Stimulated activated CD4-positive, alpha-beta T cell treated with anti-CD3 and anti-CD28 coated beads, Interleukin-4, amount 100 ng/mL, for 4 hours (primary cell): ENCODE measurements around the gene TBC1D7.

Source experiments
- DNase-seq, 2 experiments: peaks; one replicate each; pipeline ENCODE4 v3.0.0-alpha.2; 2020

TBC1D7 gene

GRCh38 chr6:13318821-13319220 lies 9.5 kb downstream of the TBC1D7 start:
- DNase-seq = no peak

GRCh38 chr6:13315896-13316295 lies 12.4 kb downstream of the TBC1D7 start:
- no peak for DNase-seq

GRCh38 chr6:13314806-13315205 lies 13.5 kb downstream of the TBC1D7 start:
- no peak for DNase-seq

- DNase-seq = no peak
Observed at GRCh38 chr6:13311155-13311554, 17.2 kb downstream of the TBC1D7 start.

- DNase-seq = no peak
Observed at GRCh38 chr6:13308332-13308731, 20.0 kb downstream of the TBC1D7 start.

GRCh38 chr6:13307508-13307995 lies 20.8 kb downstream of the TBC1D7 start:
- no peak for DNase-seq

GRCh38 chr6:13305791-13306190 lies 22.5 kb downstream of the TBC1D7 start:
- DNase-seq = no peak

GRCh38 chr6:13305288-13305687 lies 23.0 kb downstream of the TBC1D7 start:
- no peak for DNase-seq

GRCh38 chr6:13304580-13305260 lies 23.6 kb downstream of the TBC1D7 start:
- DNase-seq = no peak

- DNase-seq = no peak
Observed at GRCh38 chr6:13304101-13304500, 24.2 kb downstream of the TBC1D7 start.

- no peak for DNase-seq
Observed at GRCh38 chr6:13303668-13304017, 24.7 kb downstream of the TBC1D7 start.

- peak in 1 of 2 experiments; percentile 24 for DNase-seq
Observed at GRCh38 chr6:13302751-13303667, 25.3 kb downstream of the TBC1D7 start.

GRCh38 chr6:13302291-13302690 lies 26.0 kb downstream of the TBC1D7 start:
- DNase-seq = no peak

GRCh38 chr6:13300643-13301590 lies 27.4 kb downstream of the TBC1D7 start:
- DNase-seq = no peak

GRCh38 chr6:13299918-13300317 lies 28.4 kb downstream of the TBC1D7 start:
- DNase-seq = no peak

- DNase-seq = no peak
Observed at GRCh38 chr6:13299403-13299821, 28.9 kb downstream of the TBC1D7 start.

- no peak for DNase-seq
Observed at GRCh38 chr6:13298446-13298845, 29.9 kb downstream of the TBC1D7 start.

GRCh38 chr6:13297391-13297790 lies 30.9 kb downstream of the TBC1D7 start:
- no peak for DNase-seq

- DNase-seq = no peak
Observed at GRCh38 chr6:13296536-13296997, 31.8 kb downstream of the TBC1D7 start.

GRCh38 chr6:13295576-13295975 lies 32.8 kb downstream of the TBC1D7 start:
- DNase-seq = no peak

- no peak for DNase-seq
Observed at GRCh38 chr6:13294499-13295069, 33.8 kb downstream of the TBC1D7 start.

GRCh38 chr6:13292774-13293173 lies 35.6 kb downstream of the TBC1D7 start:
- DNase-seq = no peak
